Tibial nerve (tissue), 4 donors: ENCODE data around the gene SRGAP2B.
"Not testable (repeated sequence)": the region's sequence is repeated elsewhere in the genome, so short reads cannot be mapped to it uniquely, and the experiment has no call there.

Experiments
- CTCF ChIP-seq, 5 experiments: fragments of 200-600 bp in 3 of 5; fragments of 450-650 bp in 2 of 5; sonication (generic) in 3 of 5; IDR thresholded peaks; one replicate each; pipeline ENCODE4 v1.5.1; 2016 to 2019; ENCODE audit warnings: antibody characterized with exemption in 5 of 5, mild to moderate bottlenecking in 3 of 5, moderate library complexity in 2 of 5
- EP300 ChIP-seq, 2 donors: sonication (generic); formaldehyde crosslinking; IDR thresholded peaks; one replicate each; pipeline ENCODE4 v1.6.1; 2017; ENCODE audit warnings: antibody characterized with exemption in 2 of 2, mild to moderate bottlenecking in 1 of 2
- POLR2A ChIP-seq, 2 donors: fragments of 450-650 bp; IDR thresholded peaks; one replicate each; pipeline ENCODE4 v1.6.1; 2017; ENCODE audit warnings: antibody characterized with exemption in 2 of 2, mild to moderate bottlenecking in 2 of 2, moderate library complexity in 2 of 2

DNA sequence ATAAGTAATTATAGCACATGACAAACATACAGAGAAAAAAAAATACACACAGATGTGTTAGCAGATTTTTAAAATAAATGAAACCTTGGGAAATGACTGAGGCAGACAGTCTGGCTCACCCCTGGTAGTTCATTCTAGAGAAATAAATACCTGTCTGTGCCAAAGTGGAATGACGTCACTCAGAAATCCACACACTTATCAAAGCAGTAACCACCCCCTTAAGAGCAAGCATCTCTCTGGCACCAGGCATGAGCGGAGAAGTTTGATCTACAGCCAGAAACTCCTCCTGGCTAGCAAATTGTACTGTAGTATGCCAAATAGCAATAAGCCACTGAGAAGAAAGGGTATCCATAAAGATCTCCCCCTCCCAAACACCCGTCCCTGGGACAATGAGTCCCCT is 131.6 kb downstream of the SRGAP2B start:
- not testable (repeated sequence) for TF ChIP-seq CTCF, POLR2A, EP300 (IDR thresholded peaks at IDR 0.05)
